Measurements from ENCODE around the gene S100A14.
"Not testable (repeated sequence)": the region's sequence is repeated elsewhere in the genome, so short reads cannot be mapped to it uniquely, and the experiment has no call there.

The S100A14 gene

GRCh38 chr1:153614906-153615305 is 1.2 kb downstream of the S100A14 start:
- DNase-seq (ENCODE audit: low read depth) = no peak

- DNase-seq (ENCODE audit: low read depth) = no peak
Measured at GRCh38 chr1:153614189-153614900, 1.8 kb downstream of the S100A14 start.

GRCh38 chr1:153613406-153613805 is 2.7 kb downstream of the S100A14 start:
- no peak for DNase-seq (ENCODE audit: low read depth)

DNA sequence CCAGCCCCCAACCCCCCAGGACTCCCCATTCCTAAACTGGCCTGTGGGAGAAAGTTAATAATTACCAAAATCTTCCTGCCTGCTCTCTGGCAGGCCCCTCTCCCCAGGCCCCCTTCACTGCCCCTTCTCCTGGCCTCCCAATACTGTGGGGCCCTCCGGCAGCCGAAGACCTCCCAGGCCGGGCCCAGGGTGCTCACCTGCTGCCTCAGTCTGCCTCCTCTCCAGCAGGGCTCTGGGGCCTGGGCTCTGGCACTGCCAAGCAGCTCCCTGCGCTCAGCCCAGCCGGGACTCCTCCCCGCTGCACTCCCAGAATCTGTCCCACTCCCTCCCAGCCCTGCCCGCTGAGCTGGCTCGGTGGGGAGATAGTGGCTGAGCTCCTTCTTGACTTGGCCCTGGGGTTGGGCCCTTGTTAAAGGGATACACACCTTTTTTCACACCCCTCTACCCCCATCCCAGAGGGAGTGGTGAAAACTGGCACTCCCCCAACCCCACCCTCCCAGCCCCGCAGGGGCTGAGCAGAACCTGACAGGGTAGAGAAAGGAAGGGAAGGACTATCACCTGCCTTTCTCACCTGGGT is 3.3 kb downstream of the S100A14 start, which contains the start of gene S100A16:
Gene S100A16, minus strand, starts transcription at position 383 of the 577 bp plus-strand sequence. CDS start 4,986 bp downstream, outside the sequence.
- DNase-seq (ENCODE audit: low read depth) = no peak

DNA sequence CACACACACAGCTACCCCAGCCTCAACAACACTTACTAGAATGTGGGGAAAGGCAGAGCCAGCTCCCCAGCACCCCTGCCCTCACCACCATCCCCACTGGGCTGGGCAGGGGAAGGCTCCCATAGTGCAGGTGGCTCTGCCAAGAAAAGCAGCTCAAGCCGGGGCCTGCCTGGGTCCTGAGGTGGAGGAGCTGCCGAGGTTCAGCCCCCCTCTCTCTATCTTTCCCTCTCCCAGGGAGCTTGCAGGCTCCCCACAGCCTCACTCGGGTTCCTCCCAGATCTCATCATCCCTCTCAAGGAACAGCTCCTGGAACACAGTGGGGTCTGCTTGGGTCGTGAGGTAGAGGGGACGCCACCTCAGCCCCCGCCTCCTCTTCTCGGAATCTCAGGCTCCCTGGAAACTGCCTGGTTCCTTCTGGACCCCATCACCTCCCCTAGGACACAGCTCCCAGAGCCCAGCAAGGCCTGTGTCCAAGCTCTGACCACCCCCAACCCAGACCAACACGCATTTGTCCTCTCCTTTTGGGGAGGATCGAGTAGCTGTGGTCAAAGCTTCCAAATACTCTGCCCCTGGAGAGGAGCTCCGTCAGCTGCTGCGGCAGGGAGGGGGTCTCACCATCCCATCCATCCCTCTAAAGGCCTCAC is 3.9 kb downstream of the S100A14 start:
- no peak for DNase-seq (ENCODE audit: low read depth)

- DNase-seq (ENCODE audit: low read depth) = no peak
Measured at GRCh38 chr1:153611356-153611755, 4.8 kb downstream of the S100A14 start.

DNA sequence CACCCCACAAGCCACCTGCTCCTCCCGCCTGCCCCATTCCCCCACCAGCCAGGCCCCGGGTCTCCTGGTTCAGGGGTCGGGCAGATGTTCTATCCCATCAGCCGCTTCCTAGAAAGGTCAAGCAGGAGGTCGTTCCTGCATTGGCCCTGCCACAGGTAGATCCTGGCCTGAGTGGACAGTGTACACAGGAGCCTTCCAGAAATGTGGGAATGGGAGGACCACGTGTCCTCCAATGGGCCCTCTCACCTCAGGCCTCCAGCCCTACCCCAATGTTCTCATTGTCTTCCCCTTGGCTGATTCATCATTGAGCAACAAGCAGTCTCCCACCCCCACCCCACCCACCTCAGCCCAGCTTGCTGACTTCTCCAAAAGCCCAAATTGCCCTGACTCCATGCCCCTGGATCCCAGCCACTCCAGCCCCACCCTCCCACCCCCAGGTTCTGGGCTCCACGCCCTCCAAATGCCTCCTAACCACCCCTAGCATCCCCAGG is 5.3 kb downstream of the S100A14 start:
- no peak for DNase-seq (ENCODE audit: low read depth)

DNA sequence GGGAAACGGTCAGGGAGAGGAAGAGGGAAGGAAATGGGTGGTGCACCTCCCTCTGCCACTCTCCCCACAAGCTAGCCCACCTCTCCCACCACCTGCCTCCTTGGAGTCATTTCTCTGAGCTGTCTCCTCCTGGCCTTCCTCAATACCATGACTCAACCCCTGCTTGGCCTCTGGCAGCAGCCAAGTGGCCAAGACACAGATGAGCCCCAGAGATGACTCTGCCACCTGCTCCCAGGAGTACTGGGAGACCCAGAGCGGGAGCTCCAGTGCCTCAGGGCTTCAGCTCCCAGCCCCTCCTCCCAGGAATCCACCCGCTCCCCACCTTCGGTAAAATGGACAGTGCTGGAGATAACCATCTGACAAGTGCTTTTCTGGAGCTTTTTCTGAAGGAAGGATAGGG is 5.8 kb downstream of the S100A14 start:
- DNase-seq (ENCODE audit: low read depth) = no peak

- no peak for DNase-seq (ENCODE audit: low read depth)
Measured at GRCh38 chr1:153609585-153609907, 6.6 kb downstream of the S100A14 start.

GRCh38 chr1:153608742-153609584 is 7.2 kb downstream of the S100A14 start:
- DNase-seq (ENCODE audit: low read depth) = no peak

DNA sequence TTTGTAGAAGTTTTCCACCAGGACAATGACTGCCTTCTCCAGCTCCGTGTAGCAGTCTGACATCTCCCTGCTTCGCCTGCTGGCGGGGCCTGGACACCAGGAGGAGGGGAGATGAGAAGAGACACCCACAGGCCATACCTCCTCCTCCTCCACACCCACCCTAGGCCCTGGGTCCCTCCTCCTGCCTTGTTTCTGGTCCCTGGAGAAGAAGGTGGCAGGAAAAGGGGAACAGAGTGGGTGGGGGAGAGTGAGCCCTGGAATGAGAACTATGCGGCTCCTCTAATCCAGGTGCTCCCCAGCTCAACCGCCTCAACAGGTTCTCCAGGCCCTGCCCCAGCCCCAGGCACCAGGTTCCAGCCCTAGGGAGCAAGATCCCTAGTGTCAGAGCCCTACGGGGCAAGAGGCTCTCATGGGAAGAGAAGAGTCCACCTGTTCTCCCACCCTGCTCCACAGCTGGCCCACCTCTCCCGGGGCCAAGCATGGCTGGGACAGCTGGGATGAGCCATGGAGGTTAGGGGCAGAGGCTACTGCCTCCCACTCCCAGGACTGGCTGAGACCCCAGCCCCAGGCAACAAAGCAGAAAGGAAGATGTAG is 7.9 kb downstream of the S100A14 start:
- no peak for DNase-seq (ENCODE audit: low read depth)

DNA sequence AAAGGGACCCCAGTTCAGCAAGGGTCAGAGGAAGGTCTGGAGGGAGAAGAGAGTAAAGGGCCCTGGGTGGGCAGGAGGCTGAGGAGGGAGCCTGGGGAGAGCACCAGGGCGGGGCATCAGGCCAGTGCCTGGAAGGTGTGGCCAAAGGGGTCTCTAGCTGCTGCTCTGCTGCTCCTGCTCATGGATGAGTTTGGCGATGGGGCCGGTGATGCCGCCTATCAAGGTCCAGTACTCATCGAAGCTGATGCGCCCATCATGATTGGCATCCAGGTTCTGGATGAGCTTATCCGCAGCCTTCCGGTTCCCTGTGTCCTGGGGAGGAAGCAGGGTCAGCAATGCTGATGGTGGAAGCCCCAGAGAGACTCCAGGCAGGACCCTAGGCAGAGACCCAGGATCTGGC is 8.7 kb downstream of the S100A14 start:
- no peak for DNase-seq (ENCODE audit: low read depth)

- no peak for DNase-seq (ENCODE audit: low read depth)
Measured at GRCh38 chr1:153606194-153606593, 9.9 kb downstream of the S100A14 start.

GRCh38 chr1:153602749-153603148 is 13.4 kb downstream of the S100A14 start:
- DNase-seq (ENCODE audit: low read depth) = no peak

- no peak for DNase-seq (ENCODE audit: low read depth)
Measured at GRCh38 chr1:153599847-153600246, 16.3 kb downstream of the S100A14 start.

DNA sequence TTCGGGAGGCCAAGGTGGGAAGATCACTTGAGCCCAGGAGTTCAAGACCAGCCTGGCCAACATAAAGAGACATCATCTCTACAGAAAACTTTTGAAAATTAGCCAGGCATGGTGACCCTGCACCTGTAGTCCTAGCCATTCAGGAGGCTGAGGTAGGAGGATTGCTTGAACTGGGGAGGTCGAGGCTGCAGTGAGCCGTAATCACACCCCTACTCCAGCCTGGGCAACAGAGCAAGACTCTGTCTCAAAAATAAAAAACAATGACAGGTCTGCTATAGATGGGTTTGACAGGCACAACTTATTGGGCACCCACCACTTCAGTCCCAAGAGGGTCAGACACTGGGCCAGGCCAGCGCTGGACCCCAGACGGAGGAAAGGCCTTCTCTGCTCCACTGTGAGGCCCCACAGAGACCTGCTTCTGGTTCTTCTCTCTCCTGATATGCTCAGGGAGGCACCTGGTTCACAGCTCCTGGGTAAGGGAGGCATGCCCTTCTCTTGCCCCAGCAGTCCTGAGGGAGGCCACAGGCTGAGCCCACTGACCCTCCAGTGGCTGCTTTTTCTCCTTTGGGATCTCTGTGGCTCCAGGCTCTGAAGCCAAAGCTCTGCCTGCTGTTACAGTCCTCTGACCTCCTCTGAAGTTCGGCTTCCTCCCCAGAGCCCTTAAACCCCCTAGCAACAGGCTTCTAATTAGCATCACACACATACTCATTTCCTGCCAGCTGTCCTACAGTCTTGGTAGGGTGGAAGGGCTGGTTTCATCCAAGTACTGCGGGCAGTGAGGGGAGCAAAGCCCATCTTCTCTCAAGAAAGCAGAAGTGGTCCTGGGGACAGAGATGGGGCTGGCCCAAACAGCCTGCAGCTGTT is 17.6 kb downstream of the S100A14 start:
- no peak for DNase-seq (ENCODE audit: low read depth)

DNA sequence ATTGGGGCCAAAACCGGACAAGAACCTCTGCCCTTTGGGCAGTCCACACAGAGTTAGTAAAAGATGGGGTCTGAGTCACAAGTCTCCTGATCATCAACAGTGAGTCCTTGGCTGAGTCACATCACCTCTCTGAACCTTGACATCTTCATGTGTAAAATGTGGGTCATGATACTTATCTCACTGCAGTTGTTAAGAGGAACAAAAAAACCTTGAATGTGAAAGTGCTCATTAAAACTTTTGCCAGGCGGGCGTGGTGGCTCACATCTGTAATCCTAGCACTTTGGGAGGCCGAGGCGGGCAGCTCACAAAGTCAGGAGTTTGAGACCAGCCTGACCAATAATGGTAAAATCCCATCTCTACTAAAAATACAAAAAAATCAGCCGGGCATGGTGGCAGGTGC is 18.9 kb downstream of the S100A14 start:
- DNase-seq (ENCODE audit: low read depth) = no peak

DNA sequence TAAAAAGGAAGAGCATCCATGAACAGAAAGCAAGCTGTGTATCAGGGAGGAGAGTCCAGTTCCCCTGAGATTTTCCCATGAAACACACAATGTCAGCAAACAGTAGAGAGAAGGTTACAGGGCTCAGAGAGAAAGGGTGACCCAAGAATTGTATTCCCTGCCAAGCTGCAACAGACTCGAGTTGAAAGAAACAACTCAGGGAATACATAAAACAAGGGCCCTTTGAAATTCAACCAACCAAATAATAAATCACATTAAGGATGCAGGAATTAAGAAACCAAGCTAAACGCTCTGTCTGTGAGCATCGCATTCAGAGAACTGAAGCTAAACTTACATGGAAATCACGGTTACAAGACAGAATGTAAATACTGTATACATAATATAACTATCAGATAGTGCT is 23.4 kb downstream of the S100A14 start:
- DNase-seq (ENCODE audit: low read depth) = no peak

DNA sequence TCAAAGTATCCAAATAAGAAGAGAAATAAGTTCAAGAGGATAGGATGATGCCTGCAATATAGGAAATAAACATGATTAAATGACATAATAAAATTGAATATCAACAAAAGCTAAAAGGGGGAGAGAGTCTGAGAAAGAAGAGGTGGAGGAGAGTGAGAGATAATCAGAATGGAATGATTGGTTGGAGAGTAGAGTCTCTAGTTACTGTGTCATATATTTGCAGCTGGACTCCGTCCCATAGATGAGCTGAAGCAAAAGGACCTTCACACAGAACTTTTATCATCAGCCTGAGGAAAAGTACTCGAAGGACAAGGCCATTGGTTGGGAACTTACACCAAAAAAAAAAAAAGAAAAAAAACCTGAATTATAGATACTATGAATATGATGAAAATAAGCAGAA is 27.6 kb downstream of the S100A14 start:
- DNase-seq (ENCODE audit: low read depth) = no peak

- not testable (repeated sequence) for DNase-seq (ENCODE audit: low read depth)
Measured at GRCh38 chr1:153588033-153588432, 28.1 kb downstream of the S100A14 start.

GRCh38 chr1:153587314-153587713 is 28.8 kb downstream of the S100A14 start:
- no peak for DNase-seq (ENCODE audit: low read depth)
